Smooth muscle cell (in vitro differentiated cells): ENCODE measurements around the gene DBH. TPM values are rescaled to one million over a fixed set of nuclear protein-coding genes. Genes with fewer than 3 reads are reported as not detected.

Experiments used
- DNase-seq: peaks from one replicate; lab custom pipeline; 2025; ENCODE audit not compliant: unreplicated experiment; lab: John Stamatoyannopoulos, UW
- H2AFZ ChIP-seq: fragments of 200-600 bp; sonication (generic); 2 replicates; pipeline ENCODE4 v1.6.0; 2016; ENCODE audit warnings: antibody characterized with exemption, low read depth, mild to moderate bottlenecking
- H3F3A ChIP-seq: fragments of 200-600 bp; sonication (generic); 2 replicates; pipeline ENCODE4 v1.6.0; 2017; ENCODE audit warnings: antibody characterized with exemption, low read depth
- H3K27ac ChIP-seq: fragments of 200-600 bp; sonication (generic); 2 replicates; pipeline ENCODE4 v1.5.1; 2016; ENCODE audit warnings: low read depth, mild to moderate bottlenecking
- H3K27me3 ChIP-seq: fragments of 200-600 bp; sonication (generic); 2 replicates; pipeline ENCODE4 v1.6.1; 2016; ENCODE audit warnings: low read depth, mild to moderate bottlenecking
- H3K36me3 ChIP-seq: fragments of 200-600 bp; sonication (generic); 2 replicates; pipeline ENCODE4 v1.5.1; 2016; ENCODE audit warnings: low read depth
- H3K4me1 ChIP-seq: fragments of 200-600 bp; sonication (generic); 2 replicates; pipeline ENCODE4 v1.5.1; 2016; ENCODE audit warnings: low read depth
- H3K4me2 ChIP-seq: fragments of 200-600 bp; sonication (generic); 2 replicates; pipeline ENCODE4 v1.6.0; 2016; ENCODE audit warnings: mild to moderate bottlenecking
- H3K4me3 ChIP-seq: fragments of 200-600 bp; sonication (generic); 2 replicates; pipeline ENCODE4 v1.5.1; 2016; ENCODE audit warnings: mild to moderate bottlenecking
- H3K79me2 ChIP-seq: fragments of 200-600 bp; sonication (generic); 2 replicates; pipeline ENCODE4 v1.6.0; 2016; ENCODE audit warnings: low read depth, mild to moderate bottlenecking
- H3K9ac ChIP-seq: fragments of 200-600 bp; sonication (generic); 2 replicates; pipeline ENCODE4 v1.6.0; 2016; ENCODE audit warnings: low read depth
- H3K9me3 ChIP-seq: fragments of 200-600 bp; sonication (generic); replicated peaks from 2 replicates; pipeline ENCODE4 v1.5.1; 2016; ENCODE audit warnings: low read depth
- H4K20me1 ChIP-seq: fragments of 200-600 bp; sonication (generic); 2 replicates; pipeline ENCODE4 v1.6.0; 2016; ENCODE audit warnings: low read depth
- CTCF ChIP-seq: fragments of 200-600 bp; sonication (generic); IDR thresholded peaks from 2 replicates; pipeline ENCODE4 v1.5.1; 2017; ENCODE audit warnings: borderline replicate concordance, mild to moderate bottlenecking, antibody characterized with exemption; ENCODE audit not compliant: insufficient read depth, poor library complexity, severe bottlenecking
- WGBS: methylation state at CpG from one replicate; pipeline ENCODE4 v1.1.7; 2016; ENCODE audit warnings: low lambda C conversion rate; 5-methylcytosine and 5-hydroxymethylcytosine counted together
- polyA plus RNA-seq: library from polyadenylated mRNA; unstranded; fragments of >200 nt; fragmentation: Nextera tagmentation; extraction: Ambion mirVana; gene quantifications from 2 replicates; pipeline ENCODE4 v1.2.1, GENCODE V29; 2016
- total RNA-seq: library from RNA; depleted of rRNA; stranded (reverse); fragments of >200 nt; gene quantifications from 2 replicates; pipeline ENCODE4 v1.2.3, GENCODE V29; 2014

The DBH gene
- total and polyA plus RNA-seq, 2 experiments from 2014 or later, result 0.22 TPM; not detected in 1

GRCh38 chr9:133591985-133592384 lies 44.2 kb upstream of the DBH start:
- no peaks in the 10 kb centered on the region for H3K79me2 ChIP-seq
- H3K36me3 ChIP-seq, result no peaks in the 10 kb centered on the region
- H2AFZ ChIP-seq, result no peak overlapping the region
- H3K27ac ChIP-seq, result no peak overlapping the region
- no peak overlapping the region for H3K4me3 ChIP-seq
- no peak overlapping the region for H3K9ac ChIP-seq
- H3K27me3 ChIP-seq, result no peaks in the 10 kb centered on the region
- no peaks in the 10 kb centered on the region for H4K20me1 ChIP-seq
- H3K4me2 ChIP-seq, result no peak overlapping the region
- H3K4me1 ChIP-seq, result no peaks in the 10 kb centered on the region
- no peak for TF ChIP-seq CTCF
- peaks cover 3% of the 10 kb centered on the region for H3K9me3 ChIP-seq
- 79% methylated on average over 10 of the region's 10 CpGs for WGBS
- no peak for DNase-seq
- no peaks in the 10 kb centered on the region for H3F3A ChIP-seq

DNA sequence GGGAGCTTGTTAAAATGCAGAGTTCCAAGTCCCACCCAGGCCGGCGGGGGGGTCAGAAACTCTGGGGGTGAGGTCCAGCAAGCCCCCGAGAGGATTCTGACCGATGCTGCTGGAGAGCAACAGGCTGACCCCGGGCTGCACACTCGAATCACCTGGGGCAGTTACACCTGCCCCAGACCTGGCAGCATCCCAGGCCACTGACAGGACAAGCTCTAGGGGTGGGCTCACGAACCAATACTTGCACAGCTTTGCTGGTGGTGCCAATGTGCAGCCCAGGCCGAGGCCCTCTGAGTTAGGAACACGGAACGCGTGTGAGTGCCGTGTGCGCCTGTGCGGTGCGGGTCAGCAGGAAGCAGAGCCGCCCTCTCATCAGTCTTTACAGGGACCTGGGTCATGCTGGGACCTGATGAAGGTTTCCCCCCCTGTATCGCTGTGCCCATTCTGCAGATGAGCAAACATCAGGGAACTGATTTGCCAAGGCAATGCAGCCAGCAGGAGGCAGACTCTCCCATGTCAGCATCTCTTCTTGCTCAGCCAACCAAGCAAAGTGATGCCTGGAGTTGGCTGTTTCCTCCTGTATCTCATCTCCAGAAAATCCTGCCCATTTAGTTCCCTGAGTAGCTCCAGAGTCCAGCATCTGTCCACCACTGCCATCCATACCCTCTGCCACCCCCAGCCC lies 43.3 kb upstream of the DBH start:
- no peak for TF ChIP-seq CTCF
- Histone ChIP-seq H3F3A (no peaks in the 10 kb centered on the region), H2AFZ (no peak overlapping the region), H3K79me2 (no peaks in the 10 kb centered on the region), H3K4me3 (no peak overlapping the region), H3K4me2 (no peak overlapping the region), H3K36me3 (no peaks in the 10 kb centered on the region), H3K4me1 (no peaks in the 10 kb centered on the region), H4K20me1 (no peaks in the 10 kb centered on the region), H3K27me3 (no peaks in the 10 kb centered on the region), H3K9ac (no peak overlapping the region), H3K9me3 (peaks cover 3% of the 10 kb centered on the region), H3K27ac (no peak overlapping the region)
- no peak for DNase-seq
- WGBS, result 93% methylated on average over 17 of the region's 17 CpGs

- no peak overlapping the region for H2AFZ ChIP-seq
- H3K4me1 ChIP-seq, result no peaks in the 10 kb centered on the region
- H3K9ac ChIP-seq, result no peak overlapping the region
- no peaks in the 10 kb centered on the region for H3K79me2 ChIP-seq
- WGBS, result 72% methylated on average over 15 of the region's 15 CpGs
- H3K4me2 ChIP-seq, result no peak overlapping the region
- H3K27ac ChIP-seq, result no peak overlapping the region
- no peaks in the 10 kb centered on the region for H3F3A ChIP-seq
- peaks cover 3% of the 10 kb centered on the region for H3K9me3 ChIP-seq
- no peak overlapping the region for H3K4me3 ChIP-seq
- no peak for TF ChIP-seq CTCF
- no peaks in the 10 kb centered on the region for H3K36me3 ChIP-seq
- no peak for DNase-seq
- H4K20me1 ChIP-seq, result no peaks in the 10 kb centered on the region
- no peaks in the 10 kb centered on the region for H3K27me3 ChIP-seq
These were observed 42.4 kb upstream of the DBH start for GRCh38 chr9:133593587-133594253.
